HG03196 (cell line): ENCODE measurements around the gene TENT5C.

Experiments used
- ATAC-seq: cut with Tn5 transposase; IDR thresholded peaks from one replicate; pipeline ENCODE4 v1.9.1; 2021; ENCODE audit not compliant: unreplicated experiment

The TENT5C gene

GRCh38 chr1:117674521-117675400, 68.9 kb downstream of the TENT5C start:
- ATAC-seq = no peak

- no peak for ATAC-seq
These were observed 70.1 kb downstream of the TENT5C start for GRCh38 chr1:117675907-117676430.

GRCh38 chr1:117676615-117677130, 70.8 kb downstream of the TENT5C start:
- no peak for ATAC-seq
